ENCODE measurements around the gene AFF3. TPM values are rescaled to one million over a fixed set of nuclear protein-coding genes. Genes with fewer than 3 reads are reported as not detected.

Gene AFF3
- total RNA-seq, 1 experiment from 2014 or later, result not detected

DNA sequence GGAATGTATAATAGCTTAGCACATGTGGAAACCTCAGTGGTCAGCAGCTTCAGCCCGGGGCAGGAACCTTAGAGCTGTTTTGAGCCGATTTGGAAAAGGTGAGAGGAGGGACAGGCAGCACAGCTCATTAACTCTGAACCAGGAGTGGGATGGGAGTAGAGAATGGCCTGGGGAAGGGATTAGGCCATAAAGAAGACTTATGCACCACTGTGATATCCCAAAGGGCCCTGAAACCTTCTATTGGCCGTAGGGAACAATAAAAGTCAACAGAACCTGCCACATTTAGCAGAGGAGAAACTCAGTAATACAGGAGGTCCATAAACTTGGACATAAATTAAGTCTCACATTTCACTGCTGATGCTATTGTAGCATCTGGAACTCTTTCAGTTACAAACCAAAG lies 528.4 kb downstream of the AFF3 start:
- Mint-ChIP-seq H3K4me3 (ENCODE audit: low read depth, unreplicated experiment) (no peak overlapping the region), H3K4me1 (ENCODE audit: low read depth, unreplicated experiment) (no peaks in the 10 kb centered on the region), H3K36me3 (ENCODE audit: insufficient read depth, unreplicated experiment) (no peaks in the 10 kb centered on the region), H3K27ac (ENCODE audit: unreplicated experiment) (no peak overlapping the region), H3K27me3 (ENCODE audit: unreplicated experiment) (peaks cover 57% of the 10 kb centered on the region), H3K9me3 (ENCODE audit: low read depth, unreplicated experiment) (no peaks in the 10 kb centered on the region)
- CTCF ChIA-PET, result interaction anchor here (0.6 kb wide), 1 partner anchor 294 kb away, joined by 3 read pairs; no protein-coding TSS in a partner anchor
- BruUV-seq (replicated peaks), result no TSS peak
- intact Hi-C loops (cut with micrococcal nuclease; ENCODE audit: unreplicated experiment), result no loop called here
- no peak for TF ChIP-seq CTCF (IDR thresholded peaks at IDR 0.05; ENCODE audit: unreplicated experiment)
- DNase-seq, result no peak

- intact Hi-C loops (cut with micrococcal nuclease; ENCODE audit: unreplicated experiment), result no loop called here
- Mint-ChIP-seq H3K9me3 (ENCODE audit: low read depth, unreplicated experiment) (no peaks in the 10 kb centered on the region), H3K4me1 (ENCODE audit: low read depth, unreplicated experiment) (no peaks in the 10 kb centered on the region), H3K4me3 (ENCODE audit: low read depth, unreplicated experiment) (no peak overlapping the region), H3K27ac (ENCODE audit: unreplicated experiment) (no peak overlapping the region), H3K36me3 (ENCODE audit: insufficient read depth, unreplicated experiment) (no peaks in the 10 kb centered on the region), H3K27me3 (ENCODE audit: unreplicated experiment) (peaks cover 57% of the 10 kb centered on the region)
- BruUV-seq (replicated peaks), result no TSS peak
- CTCF ChIA-PET, result no interaction called here
- DNase-seq, result no peak
- TF ChIP-seq CTCF (IDR thresholded peaks at IDR 0.05; ENCODE audit: unreplicated experiment), result no peak
Measured at GRCh38 chr2:99611786-99612185, 530.6 kb downstream of the AFF3 start.

DNA sequence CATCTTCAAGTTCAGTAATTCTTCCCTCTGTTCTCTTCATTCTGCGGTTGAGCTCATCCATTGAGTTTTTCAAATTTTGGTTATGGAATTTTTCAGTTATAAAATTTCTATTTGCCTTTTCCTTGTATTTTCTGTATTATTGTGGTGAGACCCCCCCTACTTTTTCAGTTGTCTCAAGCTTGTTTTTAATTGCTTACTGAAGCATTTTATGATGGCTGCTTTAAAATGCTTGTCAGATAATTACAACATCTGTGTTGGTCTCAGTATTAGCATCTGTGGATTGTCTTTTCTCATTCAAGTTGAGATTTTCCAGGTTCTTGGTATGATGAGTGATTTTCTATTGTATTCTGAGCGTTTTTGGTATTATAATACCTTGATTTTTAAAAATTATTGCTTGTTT lies 531.4 kb downstream of the AFF3 start:
- Mint-ChIP-seq H3K36me3 (ENCODE audit: insufficient read depth, unreplicated experiment) (no peaks in the 10 kb centered on the region), H3K27ac (ENCODE audit: unreplicated experiment) (no peak overlapping the region), H3K9me3 (ENCODE audit: low read depth, unreplicated experiment) (no peaks in the 10 kb centered on the region), H3K4me3 (ENCODE audit: low read depth, unreplicated experiment) (no peak overlapping the region), H3K27me3 (ENCODE audit: unreplicated experiment) (peaks cover 50% of the 10 kb centered on the region), H3K4me1 (ENCODE audit: low read depth, unreplicated experiment) (no peaks in the 10 kb centered on the region)
- DNase-seq, result no peak
- intact Hi-C loops (cut with micrococcal nuclease; ENCODE audit: unreplicated experiment), result no loop called here
- CTCF ChIA-PET, result no interaction called here
- no peak for TF ChIP-seq CTCF (IDR thresholded peaks at IDR 0.05; ENCODE audit: unreplicated experiment)
- BruUV-seq (replicated peaks), result no TSS peak

GRCh38 chr2:99609851-99610381 lies 532.5 kb downstream of the AFF3 start:
- CTCF ChIA-PET, result no interaction called here
- peaks cover 52% of the 10 kb centered on the region for H3K27me3 Mint-ChIP-seq (ENCODE audit: unreplicated experiment)
- no peak for DNase-seq
- no peaks in the 10 kb centered on the region for H3K36me3 Mint-ChIP-seq (ENCODE audit: insufficient read depth, unreplicated experiment)
- no peak for TF ChIP-seq CTCF (IDR thresholded peaks at IDR 0.05; ENCODE audit: unreplicated experiment)
- BruUV-seq (replicated peaks), result no TSS peak
- no peak overlapping the region for H3K27ac Mint-ChIP-seq (ENCODE audit: unreplicated experiment)
- H3K9me3 Mint-ChIP-seq (ENCODE audit: low read depth, unreplicated experiment), result no peaks in the 10 kb centered on the region
- H3K4me1 Mint-ChIP-seq (ENCODE audit: low read depth, unreplicated experiment), result no peaks in the 10 kb centered on the region
- no peak overlapping the region for H3K4me3 Mint-ChIP-seq (ENCODE audit: low read depth, unreplicated experiment)
- intact Hi-C loops (cut with micrococcal nuclease; ENCODE audit: unreplicated experiment), result no loop called here

All from Calu3 (cell line).